Karpas-422 (cell line): ENCODE data around the gene THY1. TPM values are rescaled to one million over a fixed set of nuclear protein-coding genes. Genes with fewer than 3 reads are reported as not detected.

ENCODE experiments used
- DNase-seq: peaks from one replicate; pipeline ENCODE4 v3.0.0-alpha.2; 2015
- H2AFZ ChIP-seq: fragments of 200-600 bp; sonication (generic); 2 replicates; pipeline ENCODE4 v1.6.1; 2014; ENCODE audit warnings: antibody characterized with exemption, low read length, mixed read lengths
- H3K27ac ChIP-seq: fragments of 200-600 bp; sonication (generic); 2 replicates; pipeline ENCODE4 v1.5.1; 2014; ENCODE audit warnings: mild to moderate bottlenecking, low read length, moderate library complexity
- H3K27me3 ChIP-seq: fragments of 200-600 bp; sonication (generic); 2 replicates; pipeline ENCODE4 v1.6.1; 2014; ENCODE audit warnings: low read length, mixed read lengths
- H3K36me3 ChIP-seq: fragments of 200-600 bp; sonication (generic); 2 replicates; pipeline ENCODE4 v1.6.1; 2014; ENCODE audit warnings: low read length, mixed read lengths; ENCODE audit not compliant: insufficient read depth
- H3K4me1 ChIP-seq: fragments of 200-600 bp; sonication (generic); 2 replicates; pipeline ENCODE4 v1.6.1; 2014; ENCODE audit warnings: mild to moderate bottlenecking, low read length, mixed read lengths
- H3K4me2 ChIP-seq: fragments of 200-600 bp; sonication (generic); 2 replicates; pipeline ENCODE4 v1.6.1; 2014; ENCODE audit warnings: low read length, low read depth, mild to moderate bottlenecking; ENCODE audit not compliant: poor library complexity, severe bottlenecking
- H3K4me3 ChIP-seq: fragments of 200-600 bp; sonication (generic); 2 replicates; pipeline ENCODE4 v1.5.1; 2014; ENCODE audit warnings: mild to moderate bottlenecking, antibody characterized with exemption, low read length, mixed read lengths
- H3K79me2 ChIP-seq: fragments of 200-600 bp; sonication (generic); 2 replicates; pipeline ENCODE4 v1.6.1; 2014; ENCODE audit warnings: mild to moderate bottlenecking, low read length, mixed read lengths
- H3K9ac ChIP-seq: fragments of 200-600 bp; sonication (generic); 2 replicates; pipeline ENCODE4 v1.6.0; 2014; ENCODE audit warnings: low read length
- H3K9me2 ChIP-seq: fragments of 200-600 bp; sonication (generic), shearing (Covaris generic); replicated peaks from 2 replicates; pipeline ENCODE4 v1.6.0; 2014; ENCODE audit warnings: mild to moderate bottlenecking, low read length, moderate library complexity; ENCODE audit not compliant: insufficient read depth
- H3K9me3 ChIP-seq: fragments of 300-700, 200-600 bp; sonication (generic); 2 replicates; pipeline ENCODE4 v1.6.1; 2014; ENCODE audit warnings: low read length, mixed read lengths
- H4K20me1 ChIP-seq: fragments of 200-600 bp; sonication (generic); 2 replicates; pipeline ENCODE4 v1.6.1; 2014; ENCODE audit warnings: mild to moderate bottlenecking, antibody characterized with exemption, low read length, low read depth; ENCODE audit not compliant: insufficient read depth
- total RNA-seq: library from RNA; depleted of rRNA; stranded (reverse); fragments of >200 nt; shearing (Covaris generic); gene quantifications from 2 replicates; pipeline ENCODE4 v1.2.3, GENCODE V29; 2014; ENCODE audit warnings: low replicate concordance

The THY1 gene
- total RNA-seq, 1 experiment from 2014 or later = not detected

GRCh38 chr11:119382101-119382500, 40.9 kb downstream of the THY1 start:
- no peaks in the 10 kb centered on the region for H3K9me3 ChIP-seq
- H3K4me3 ChIP-seq = peak overlapping the region; percentile 59
- H3K79me2 ChIP-seq = no peaks in the 10 kb centered on the region
- H3K9me2 ChIP-seq = no peaks in the 10 kb centered on the region
- no peak overlapping the region for H2AFZ ChIP-seq
- H3K4me2 ChIP-seq = peak overlapping the region; percentile 79
- H3K4me1 ChIP-seq = peaks cover 50% of the 10 kb centered on the region
- H4K20me1 ChIP-seq = no peaks in the 10 kb centered on the region
- no peaks in the 10 kb centered on the region for H3K27me3 ChIP-seq
- no peak for DNase-seq
- no peaks in the 10 kb centered on the region for H3K36me3 ChIP-seq
- H3K9ac ChIP-seq = peak overlapping the region; percentile 58
- no peak overlapping the region for H3K27ac ChIP-seq

GRCh38 chr11:119381181-119381988, 41.6 kb downstream of the THY1 start, which contains the start of gene USP2:
Gene USP2 (minus strand): TSS chr11:119381690. CDS start chr11:119373480, 8,210 bp downstream.
- Histone ChIP-seq H3K36me3 (no peaks in the 10 kb centered on the region), H3K27me3 (no peaks in the 10 kb centered on the region), H3K9me2 (no peaks in the 10 kb centered on the region), H3K9me3 (no peaks in the 10 kb centered on the region), H3K27ac (no peak within 1 kb of the TSS), H3K79me2 (no peaks in the 10 kb centered on the region), H3K4me1 (peaks cover 57% of the 10 kb centered on the region), H3K9ac (peak within 1 kb of the TSS; percentile 72), H3K4me2 (peak within 1 kb of the TSS; percentile 79), H2AFZ (no peak within 1 kb of the TSS), H4K20me1 (no peaks in the 10 kb centered on the region), H3K4me3 (peak within 1 kb of the TSS; percentile 70)
- peak; percentile 95 for DNase-seq

GRCh38 chr11:119380827-119381180, 42.2 kb downstream of the THY1 start:
- Histone ChIP-seq H3K4me1 (peaks cover 63% of the 10 kb centered on the region), H3K36me3 (no peaks in the 10 kb centered on the region), H3K9me2 (no peaks in the 10 kb centered on the region), H3K27me3 (no peaks in the 10 kb centered on the region), H3K4me2 (peak overlapping the region; percentile 72), H4K20me1 (no peaks in the 10 kb centered on the region), H3K9ac (peak overlapping the region; percentile 72), H3K27ac (no peak overlapping the region), H3K4me3 (peak overlapping the region; percentile 70), H2AFZ (no peak overlapping the region), H3K79me2 (no peaks in the 10 kb centered on the region), H3K9me3 (no peaks in the 10 kb centered on the region)
- no peak for DNase-seq

- Histone ChIP-seq H3K4me3 (peak overlapping the region; percentile 70), H3K9ac (peak overlapping the region; percentile 72)
Observed at GRCh38 chr11:119380160-119380826, 42.7 kb downstream of the THY1 start.

GRCh38 chr11:119378851-119379465, 44.0 kb downstream of the THY1 start:
- Histone ChIP-seq H3K36me3 (no peaks in the 10 kb centered on the region), H3K9ac (peak overlapping the region; percentile 17), H3K27me3 (no peaks in the 10 kb centered on the region), H3K4me3 (no peak overlapping the region), H4K20me1 (no peaks in the 10 kb centered on the region), H3K9me3 (no peaks in the 10 kb centered on the region), H3K9me2 (no peaks in the 10 kb centered on the region), H3K4me1 (peaks cover 75% of the 10 kb centered on the region), H3K27ac (peak overlapping the region; percentile 26; the same call in 1 of the 2 replicates), H2AFZ (no peak overlapping the region), H3K79me2 (no peaks in the 10 kb centered on the region), H3K4me2 (peak overlapping the region; percentile 35)
- DNase-seq = no peak

More at GRCh38 chr11:119380160-119380826, 42.7 kb downstream of the THY1 start:
- no peaks in the 10 kb centered on the region for H3K79me2 ChIP-seq
- peak overlapping the region; percentile 72 for H3K4me2 ChIP-seq
- peaks cover 68% of the 10 kb centered on the region for H3K4me1 ChIP-seq
- no peaks in the 10 kb centered on the region for H3K27me3 ChIP-seq
- no peaks in the 10 kb centered on the region for H4K20me1 ChIP-seq
- H3K9me3 ChIP-seq = no peaks in the 10 kb centered on the region
- no peaks in the 10 kb centered on the region for H3K9me2 ChIP-seq
- H3K27ac ChIP-seq = no peak overlapping the region
- DNase-seq = no peak
- H3K36me3 ChIP-seq = no peaks in the 10 kb centered on the region
- no peak overlapping the region for H2AFZ ChIP-seq

- Histone ChIP-seq H4K20me1 (no peaks in the 10 kb centered on the region), H3K9me3 (no peaks in the 10 kb centered on the region), H3K9ac (peak overlapping the region; percentile 54), H3K36me3 (no peaks in the 10 kb centered on the region), H3K27me3 (no peaks in the 10 kb centered on the region), H3K4me1 (peaks cover 84% of the 10 kb centered on the region), H3K4me2 (peak overlapping the region; percentile 35), H2AFZ (no peak overlapping the region), H3K27ac (peak overlapping the region; percentile 58; the same call in 1 of the 2 replicates), H3K4me3 (peak overlapping the region; percentile 12; the same call in 1 of the 2 replicates), H3K9me2 (no peaks in the 10 kb centered on the region), H3K79me2 (no peaks in the 10 kb centered on the region)
- no peak for DNase-seq
Observed at GRCh38 chr11:119377961-119378667, 44.9 kb downstream of the THY1 start.

GRCh38 chr11:119377112-119377901, 45.7 kb downstream of the THY1 start:
- no peak for DNase-seq
- Histone ChIP-seq H2AFZ (no peak overlapping the region), H3K9ac (peak overlapping the region; percentile 54), H3K79me2 (no peaks in the 10 kb centered on the region), H3K36me3 (no peaks in the 10 kb centered on the region), H3K9me3 (no peaks in the 10 kb centered on the region), H3K27me3 (no peaks in the 10 kb centered on the region), H3K4me2 (peak overlapping the region; percentile 35), H3K27ac (peak overlapping the region; percentile 58; the same call in 1 of the 2 replicates), H3K4me1 (peaks cover 84% of the 10 kb centered on the region), H3K9me2 (no peaks in the 10 kb centered on the region), H3K4me3 (peak overlapping the region; percentile 12; the same call in 1 of the 2 replicates), H4K20me1 (no peaks in the 10 kb centered on the region)
